LNCAP (cell line): ENCODE data around the gene POLRMT.

ENCODE experiments used
- CTCF ChIP-seq: fragments of 450-650 bp; IDR thresholded peaks from 2 replicates; pipeline ENCODE4 v1.5.1; 2017; ENCODE audit warnings: mild to moderate bottlenecking

Gene POLRMT

GRCh38 chr19:663682-664117, 30.4 kb upstream of the POLRMT start:
- no peak for TF ChIP-seq CTCF

- TF ChIP-seq CTCF, result no peak
Measured at GRCh38 chr19:662962-663681, 29.8 kb upstream of the POLRMT start, which contains the start of gene RNF126. Gene RNF126, minus strand, starts transcription at chr19:663214. Its CDS starts 93 bp downstream, at chr19:663121.

- no peak for TF ChIP-seq CTCF
Measured at GRCh38 chr19:662207-662961, 29.0 kb upstream of the POLRMT start.

- TF ChIP-seq CTCF, result no peak
Measured at GRCh38 chr19:661427-662196, 28.3 kb upstream of the POLRMT start.

GRCh38 chr19:660793-661426, 27.6 kb upstream of the POLRMT start:
- TF ChIP-seq CTCF, result no peak

- TF ChIP-seq CTCF, result no peak
Measured at GRCh38 chr19:658916-659839, 25.8 kb upstream of the POLRMT start.
